H9 (cell line): ENCODE data around the gene CSMD2. TPM values are rescaled to one million over a fixed set of nuclear protein-coding genes. Genes with fewer than 3 reads are reported as not detected.

Experiments used
- DNase-seq: peaks from one replicate; pipeline ENCODE4 v3.0.0-alpha.2; 2017
- H2AFZ ChIP-seq: one replicate; pipeline ENCODE4 v1.6.1; 2013; ENCODE audit warnings: mild to moderate bottlenecking, low read length, control low read depth, moderate library complexity
- H2AK5ac ChIP-seq: 2 replicates; pipeline ENCODE4 v1.6.1; 2013; ENCODE audit warnings: low read length, control low read depth, mixed read lengths; ENCODE audit not compliant: insufficient read length
- H2BK120ac ChIP-seq: one replicate; pipeline ENCODE4 v1.6.1; 2013; ENCODE audit warnings: low read depth, mild to moderate bottlenecking, low read length, control low read depth, inconsistent platforms; ENCODE audit not compliant: poor library complexity, severe bottlenecking
- H2BK12ac ChIP-seq: 2 replicates; pipeline ENCODE4 v1.6.1; 2013; ENCODE audit warnings: low read length, control low read depth, mixed read lengths, low read depth; ENCODE audit not compliant: insufficient read length
- H2BK15ac ChIP-seq: 2 replicates; pipeline ENCODE4 v1.6.1; 2013; ENCODE audit warnings: low read depth, low read length, control low read depth
- H2BK20ac ChIP-seq: one replicate; pipeline ENCODE4 v1.6.1; 2013; ENCODE audit warnings: low read depth, mild to moderate bottlenecking, low read length, control low read depth, inconsistent platforms; ENCODE audit not compliant: poor library complexity, severe bottlenecking
- H2BK5ac ChIP-seq: 2 replicates; pipeline ENCODE4 v1.6.1; 2013; ENCODE audit warnings: low read length, control low read depth, mixed read lengths; ENCODE audit not compliant: insufficient read length
- H3K14ac ChIP-seq: 2 replicates; pipeline ENCODE4 v1.6.1; 2013; ENCODE audit warnings: low read length, control low read depth; ENCODE audit not compliant: insufficient read depth
- H3K18ac ChIP-seq: 2 replicates; pipeline ENCODE4 v1.6.1; 2013; ENCODE audit warnings: low read depth, mild to moderate bottlenecking, mixed read lengths, low read length, control low read depth; ENCODE audit not compliant: insufficient read length
- H3K23ac ChIP-seq: 2 replicates; pipeline ENCODE4 v1.6.1; 2013; ENCODE audit warnings: low read length, control low read depth, mixed read lengths, low read depth; ENCODE audit not compliant: insufficient read length
- H3K23me2 ChIP-seq: 2 replicates; pipeline ENCODE4 v1.6.1; 2013; ENCODE audit warnings: low read depth, mild to moderate bottlenecking, mixed read lengths, low read length, control low read depth; ENCODE audit not compliant: insufficient read length, poor library complexity, severe bottlenecking
- H3K27ac ChIP-seq: 2 replicates; pipeline ENCODE4 v1.5.1; 2013; ENCODE audit warnings: low read length, control low read depth, mixed read lengths, low read depth; ENCODE audit not compliant: insufficient read length
- H3K27me3 ChIP-seq: 2 replicates; pipeline ENCODE4 v1.6.1; 2013; ENCODE audit warnings: low read length, control low read depth, inconsistent platforms; ENCODE audit not compliant: insufficient read depth
- H3K4ac ChIP-seq: 2 replicates; pipeline ENCODE4 v1.6.1; 2013; ENCODE audit warnings: low read depth, mild to moderate bottlenecking, control low read depth, inconsistent platforms, low read length, moderate library complexity
- H3K4me1 ChIP-seq: 2 replicates; pipeline ENCODE4 v1.6.1; 2013; ENCODE audit warnings: low read length, control low read depth, inconsistent platforms; ENCODE audit not compliant: insufficient read depth
- H3K4me2 ChIP-seq: 2 replicates; pipeline ENCODE4 v1.6.1; 2013; ENCODE audit warnings: low read length, control low read depth, mixed read lengths; ENCODE audit not compliant: insufficient read length, insufficient read depth
- H3K56ac ChIP-seq: 2 replicates; pipeline ENCODE4 v1.6.1; 2013; ENCODE audit warnings: low read depth, mild to moderate bottlenecking, mixed read lengths, low read length, control low read depth; ENCODE audit not compliant: insufficient read length
- H3K79me1 ChIP-seq: 2 replicates; pipeline ENCODE4 v1.6.1; 2013; ENCODE audit warnings: low read depth, mild to moderate bottlenecking, moderate library complexity, low read length, control low read depth, inconsistent platforms; ENCODE audit not compliant: insufficient read depth, poor library complexity, severe bottlenecking
- H3K79me2 ChIP-seq: 2 replicates; pipeline ENCODE4 v1.6.1; 2013; ENCODE audit warnings: low read length, control low read depth, inconsistent platforms; ENCODE audit not compliant: insufficient read depth
- H3K9ac ChIP-seq: 2 replicates; pipeline ENCODE4 v1.6.1; 2013; ENCODE audit warnings: low read length, control low read depth, mixed read lengths; ENCODE audit not compliant: insufficient read length; ENCODE audit errors: extremely low read depth
- H3K9me3 ChIP-seq: one replicate; pipeline ENCODE4 v1.6.1; 2013; ENCODE audit warnings: low read depth, low read length, inconsistent platforms; ENCODE audit not compliant: control insufficient read depth
- H3T11ph ChIP-seq: one replicate; pipeline ENCODE4 v1.6.1; 2013; ENCODE audit warnings: mild to moderate bottlenecking, low read length, control low read depth, inconsistent platforms
- H4K20me1 ChIP-seq: one replicate; pipeline ENCODE4 v1.6.1; 2013; ENCODE audit not compliant: control insufficient read depth, insufficient read length, insufficient read depth
- H4K5ac ChIP-seq: 2 replicates; pipeline ENCODE4 v1.6.1; 2013; ENCODE audit warnings: low read depth, mild to moderate bottlenecking, mixed read lengths, low read length, control low read depth; ENCODE audit not compliant: insufficient read length
- H4K8ac ChIP-seq: replicated peaks from 2 replicates; pipeline ENCODE4 v1.6.1; 2013; ENCODE audit warnings: low read length, control low read depth, mixed read lengths, low read depth; ENCODE audit not compliant: insufficient read length
- H4K91ac ChIP-seq: 2 replicates; pipeline ENCODE4 v1.6.1; 2013; ENCODE audit warnings: low read depth, mild to moderate bottlenecking, moderate library complexity, mixed read lengths, low read length, control low read depth; ENCODE audit not compliant: insufficient read length
- H3K27ac Mint-ChIP-seq, 3 experiments: 2 replicates in 2 of 3; 3 replicates in 1 of 3; pipeline ENCODE4 v1.8.0; 2020 to 2021; ENCODE audit warnings: mixed read lengths in 3 of 3, mild to moderate bottlenecking in 1 of 3, moderate library complexity in 1 of 3
- H3K27me3 Mint-ChIP-seq: 2 replicates; pipeline ENCODE4 v1.8.0; 2021; ENCODE audit warnings: low read depth, mild to moderate bottlenecking, moderate library complexity, mixed read lengths
- H3K36me3 Mint-ChIP-seq, 3 experiments: 2 replicates in 2 of 3; 3 replicates in 1 of 3; pipeline ENCODE4 v1.8.0; 2020 to 2021; ENCODE audit warnings: low read depth in 3 of 3, mixed read lengths in 3 of 3; ENCODE audit not compliant: insufficient read depth in 1 of 3
- H3K4me1 Mint-ChIP-seq, 2 experiments: 2 replicates each; pipeline ENCODE4 v1.8.0; 2020; ENCODE audit warnings: mixed read lengths in 2 of 2
- H3K4me3 Mint-ChIP-seq, 2 experiments: 2 replicates in 1 of 2; 3 replicates in 1 of 2; pipeline ENCODE4 v1.8.0; 2020 to 2021; ENCODE audit warnings: mild to moderate bottlenecking in 2 of 2, mixed read lengths in 2 of 2, moderate library complexity in 1 of 2
- H3K9me3 Mint-ChIP-seq, 2 experiments: 2 replicates in 1 of 2; 3 replicates in 1 of 2; pipeline ENCODE4 v1.8.0; 2020; ENCODE audit warnings: mild to moderate bottlenecking in 2 of 2, mixed read lengths in 2 of 2, moderate library complexity in 1 of 2
- CTCF ChIP-seq: fragments of 200-600 bp; sonication (generic); conservative IDR thresholded peaks from 3 replicates; pipeline ENCODE4 v1.8.0; 2021; ENCODE audit warnings: antibody characterized with exemption, mild to moderate bottlenecking
- WGBS: extraction: QIAGEN DNeasy Blood & Tissue Kit; methylation state at CpG from one replicate; pipeline ENCODE4 v1.1.7; 2013; ENCODE audit warnings: missing lambda C conversion rate, low lambda C conversion rate, mixed read lengths; ENCODE audit not compliant: insufficient read length; ENCODE audit errors: extremely low coverage; 5-methylcytosine and 5-hydroxymethylcytosine counted together
- total RNA-seq: library from RNA; stranded (reverse); gene quantifications from 2 replicates; pipeline ENCODE4 v1.2.1, GENCODE V29; 2021

CSMD2 gene
- total RNA-seq, 1 experiment from 2014 or later: 6.4 TPM

- 0 out of 4 replicates have a peak, but pooled peaks cover 0 to 2% of the 10 kb centered on the region in 2 experiments for H3K4me1 Mint-ChIP-seq
- no peak overlapping the region for H3K4me2 ChIP-seq
- H3K18ac ChIP-seq: no peak overlapping the region
- TF ChIP-seq CTCF: no peak
- no peak overlapping the region for H3K27ac ChIP-seq
- H2BK15ac ChIP-seq: no peak overlapping the region
- H4K8ac ChIP-seq: no peak overlapping the region
- no peaks in the 10 kb centered on the region for H4K20me1 ChIP-seq
- H3K27me3 Mint-ChIP-seq: no peaks in the 10 kb centered on the region
- H3K27me3 ChIP-seq: no peaks in the 10 kb centered on the region
- no peak overlapping the region for H3K23ac ChIP-seq
- H3K27ac Mint-ChIP-seq: no peak overlapping the region
- H2BK12ac ChIP-seq: no peak overlapping the region
- no peak overlapping the region for H2AFZ ChIP-seq
- WGBS: no CpG with 5 or more reads among the region's 4 CpGs
- H4K5ac ChIP-seq: no peak overlapping the region
- H2BK5ac ChIP-seq: no peak overlapping the region
- H2BK20ac ChIP-seq: no peak overlapping the region
- no peak overlapping the region for H3K9ac ChIP-seq
- no peak for DNase-seq
- no peak overlapping the region for H3K4me3 Mint-ChIP-seq
- H2BK120ac ChIP-seq: no peak overlapping the region
- no peaks in the 10 kb centered on the region for H3K9me3 Mint-ChIP-seq
- H3K79me2 ChIP-seq: no peaks in the 10 kb centered on the region
- H3T11ph ChIP-seq: no peak overlapping the region
- H4K91ac ChIP-seq: no peak overlapping the region
- no peaks in the 10 kb centered on the region for H3K4me1 ChIP-seq
- H3K14ac ChIP-seq: no peak overlapping the region
- H3K79me1 ChIP-seq: no peaks in the 10 kb centered on the region
- H3K56ac ChIP-seq: no peak overlapping the region
- no peaks in the 10 kb centered on the region for H3K9me3 ChIP-seq
- H3K4ac ChIP-seq: no peak overlapping the region
- no peak overlapping the region for H2AK5ac ChIP-seq
- H3K36me3 Mint-ChIP-seq: peaks cover 0 to 19% (median 4%) of the 10 kb centered on the region in 3 experiments; a peak in 4 of 7 replicates
- H3K23me2 ChIP-seq: no peaks in the 10 kb centered on the region
These were observed 387.7 kb downstream of the CSMD2 start for GRCh38 chr1:33777337-33777736.
